Kidney epithelial cell (primary cell): ENCODE data around the gene KAT6B. TPM values are rescaled to one million over a fixed set of nuclear protein-coding genes. Genes with fewer than 3 reads are reported as not detected.

Experiments used
- DNase-seq: peaks from one replicate; pipeline ENCODE4 v3.0.0-alpha.2; 2010; ENCODE audit warnings: low read depth
- H3K27me3 ChIP-seq: 2 replicates; pipeline ENCODE4 v1.6.0; 2011; ENCODE audit warnings: low read length; ENCODE audit not compliant: control insufficient read depth, insufficient read depth
- H3K36me3 ChIP-seq: 2 replicates; pipeline ENCODE4 v1.5.1; 2011; ENCODE audit warnings: low read length; ENCODE audit not compliant: control insufficient read depth, insufficient read depth
- H3K4me3 ChIP-seq: 2 replicates; pipeline ENCODE4 v1.5.1; 2011; ENCODE audit warnings: low read depth, mild to moderate bottlenecking, control low read depth, low read length
- CTCF ChIP-seq: IDR thresholded peaks from 2 replicates; pipeline ENCODE4 v1.5.1; 2011; ENCODE audit warnings: mild to moderate bottlenecking, moderate library complexity, low read length, control low read depth, inconsistent platforms; ENCODE audit not compliant: insufficient read depth, poor library complexity, severe bottlenecking
- total RNA-seq: library from RNA; depleted of rRNA; stranded (reverse); fragments of >200 nt; gene quantifications from 2 replicates; pipeline ENCODE4 v1.2.3, GENCODE V29; 2015

Gene KAT6B
- total RNA-seq, 1 donor from 2014 or later = 8.0 TPM

- Histone ChIP-seq H3K4me3 (no peak overlapping the region), H3K27me3 (no peaks in the 10 kb centered on the region), H3K36me3 (no peaks in the 10 kb centered on the region)
- DNase-seq = no peak
- TF ChIP-seq CTCF = no peak
Observed at GRCh38 chr10:74947781-74948401, 121.5 kb downstream of the KAT6B start.

GRCh38 chr10:74949034-74949832 lies 122.8 kb downstream of the KAT6B start:
- Histone ChIP-seq H3K36me3 (no peaks in the 10 kb centered on the region), H3K27me3 (no peaks in the 10 kb centered on the region), H3K4me3 (no peak overlapping the region)
- no peak for DNase-seq
- TF ChIP-seq CTCF = no peak

- DNase-seq = no peak
- H3K36me3 ChIP-seq = no peaks in the 10 kb centered on the region
- no peak overlapping the region for H3K4me3 ChIP-seq
- no peaks in the 10 kb centered on the region for H3K27me3 ChIP-seq
- no peak for TF ChIP-seq CTCF
Observed at GRCh38 chr10:74949843-74950765, 123.7 kb downstream of the KAT6B start.

- no peak for TF ChIP-seq CTCF
Observed at GRCh38 chr10:74953214-74953613, 126.8 kb downstream of the KAT6B start.

GRCh38 chr10:74955796-74956195 lies 129.4 kb downstream of the KAT6B start:
- no peak for TF ChIP-seq CTCF
- H3K4me3 ChIP-seq = no peak overlapping the region
- no peaks in the 10 kb centered on the region for H3K36me3 ChIP-seq
- DNase-seq = no peak
- H3K27me3 ChIP-seq = no peaks in the 10 kb centered on the region

More at GRCh38 chr10:74953214-74953613, 126.8 kb downstream of the KAT6B start:
- Histone ChIP-seq H3K36me3 (no peaks in the 10 kb centered on the region), H3K27me3 (no peaks in the 10 kb centered on the region), H3K4me3 (no peak overlapping the region)
- DNase-seq = no peak
